ENCODE data around the gene RAB31.

Gene RAB31

GRCh38 chr18:9739516-9739915 lies 31.4 kb downstream of the RAB31 start:
- DNase-seq: no peak

GRCh38 chr18:9740071-9740470 lies 32.0 kb downstream of the RAB31 start:
- no peak for DNase-seq

GRCh38 chr18:9741406-9741792 lies 33.3 kb downstream of the RAB31 start:
- DNase-seq: no peak

- DNase-seq: no peak
These were observed 33.9 kb downstream of the RAB31 start for GRCh38 chr18:9741793-9742523.

GRCh38 chr18:9742524-9743131 lies 34.5 kb downstream of the RAB31 start:
- no peak for DNase-seq

- DNase-seq: no peak
These were observed 35.3 kb downstream of the RAB31 start for GRCh38 chr18:9743200-9744016.

- no peak for DNase-seq
These were observed 38.9 kb downstream of the RAB31 start for GRCh38 chr18:9746958-9747357.

GRCh38 chr18:9749611-9750010 lies 41.5 kb downstream of the RAB31 start:
- DNase-seq: no peak

GRCh38 chr18:9750112-9750511 lies 42.0 kb downstream of the RAB31 start:
- no peak for DNase-seq

GRCh38 chr18:9750606-9751304 lies 42.7 kb downstream of the RAB31 start:
- DNase-seq: no peak

GRCh38 chr18:9751371-9752031 lies 43.4 kb downstream of the RAB31 start:
- DNase-seq: no peak

- no peak for DNase-seq
These were observed 45.7 kb downstream of the RAB31 start for GRCh38 chr18:9753846-9754245.

- no peak for DNase-seq
These were observed 47.0 kb downstream of the RAB31 start for GRCh38 chr18:9755110-9755509.

- DNase-seq: no peak
These were observed 47.5 kb downstream of the RAB31 start for GRCh38 chr18:9755615-9756014.

- no peak for DNase-seq
These were observed 48.3 kb downstream of the RAB31 start for GRCh38 chr18:9756271-9756932.

GRCh38 chr18:9756933-9757470 lies 48.9 kb downstream of the RAB31 start:
- no peak for DNase-seq

GRCh38 chr18:9757827-9758621 lies 49.9 kb downstream of the RAB31 start:
- no peak for DNase-seq

- DNase-seq: no peak
These were observed 50.5 kb downstream of the RAB31 start for GRCh38 chr18:9758624-9759075.

GRCh38 chr18:9760641-9761040 lies 52.5 kb downstream of the RAB31 start:
- DNase-seq: no peak

GRCh38 chr18:9762526-9762925 lies 54.4 kb downstream of the RAB31 start:
- no peak for DNase-seq

- no peak for DNase-seq
These were observed 55.1 kb downstream of the RAB31 start for GRCh38 chr18:9763157-9763556.

All from NCI-H1105 (cell line).